Kidney (tissue), 14 donors: ENCODE data around the gene NDUFAF2. TPM values are rescaled to one million over a fixed set of nuclear protein-coding genes. Genes with fewer than 3 reads are reported as not detected.

Experiments used
- DNase-seq, 5 donors: peaks; one replicate each; pipeline ENCODE4 v3.0.0-alpha.2; 2013 to 2020
- FAIRE-seq: peaks from 2 replicates; lab custom pipeline; 2012; peaks lifted over from hg19 to GRCh38; lab: Jason Lieb, UNC
- H3K27ac ChIP-seq, 2 donors: one replicate each; pipeline ENCODE4 v1.7.0; 2013; ENCODE audit warnings: low read depth in 2 of 2, low read length in 2 of 2, inconsistent platforms in 1 of 2
- H3K27me3 ChIP-seq: one replicate; pipeline ENCODE4 v1.7.1; 2013; ENCODE audit warnings: low read length, inconsistent platforms; ENCODE audit not compliant: control insufficient read depth, insufficient read depth
- H3K36me3 ChIP-seq, 3 donors: one replicate each; pipeline versions ENCODE4 v1.7.0 to v1.7.1; 2013; ENCODE audit warnings: low read length in 3 of 3, control low read depth in 1 of 3, inconsistent platforms in 1 of 3; ENCODE audit not compliant: insufficient read depth in 3 of 3, control insufficient read depth in 2 of 3
- H3K4me1 ChIP-seq, 3 donors: one replicate each; pipeline versions ENCODE4 v1.7.0 to v1.7.1; 2013; ENCODE audit warnings: low read length in 3 of 3, inconsistent platforms in 1 of 3, low read depth in 1 of 3; ENCODE audit not compliant: control insufficient read depth in 2 of 3, insufficient read depth in 2 of 3
- H3K4me3 ChIP-seq, 3 donors: one replicate each; pipeline versions ENCODE4 v1.7.0 to v1.8.1; 2013; ENCODE audit warnings: low read length in 3 of 3, control low read depth in 1 of 3, inconsistent platforms in 1 of 3
- H3K9ac ChIP-seq, 3 donors: one replicate each; pipeline versions ENCODE4 v1.7.0 to v1.7.1; 2013; ENCODE audit warnings: low read length in 3 of 3, control low read depth in 1 of 3, inconsistent platforms in 1 of 3
- H3K9me3 ChIP-seq, 3 donors: one replicate each; pipeline versions ENCODE4 v1.7.0 to v1.7.1; 2013; ENCODE audit warnings: low read length in 3 of 3, control low read depth in 1 of 3, inconsistent platforms in 1 of 3; ENCODE audit not compliant: control insufficient read depth in 2 of 3, insufficient read depth in 1 of 3
- CTCF ChIP-seq: IDR thresholded peaks from 3 replicates; pipeline ENCODE4 v1.5.1; 2012; ENCODE audit warnings: mild to moderate bottlenecking, moderate library complexity, borderline replicate concordance; ENCODE audit not compliant: insufficient read depth; ENCODE audit errors: extremely low read depth
- intact Hi-C: fragments of 100-400 bp; cut with DNase I; formaldehyde crosslinking; loops from one replicate; pipeline ENCODE4 v1.11.1; 2022
- polyA plus RNA-seq: library from polyadenylated mRNA; stranded (reverse); fragments of 350-450 nt; fragmentation: Illumina TruSeq; extraction: RNeasy Lipid Tissue Mini Kit (QIAGEN cat#74804); gene quantifications from one replicate; pipeline ENCODE4 v1.2.3, GENCODE V29; 2014; ENCODE audit warnings: low read depth, low replicate concordance; ENCODE audit not compliant: insufficient read depth
- total RNA-seq: library from RNA; stranded (reverse); fragmentation: NEBNext Ultra II Directional; extraction: Animal tissue kit (Norgen Biotek cat#: 25700); gene quantifications from one replicate; pipeline ENCODE4 v1.2.1, GENCODE V29; 2021
- donor health status: control.
- donor health status: control.
- donor health status: control.
- donor health status: control.
- donor health status: control.
- donor health status: DM: yes; HTN: yes; CAD: no.
- donor health status: Normal renal cell carcinoma (clear cell type).

The NDUFAF2 gene
- total and polyA plus RNA-seq, 2 donors from 2014 or later, result 23.7 to 47.5 TPM

- H3K9me3 ChIP-seq, result no peaks in the 10 kb centered on the region
- intact Hi-C loops, result no loop called here
- no peak for FAIRE-seq
- no peaks in the 10 kb centered on the region for H3K36me3 ChIP-seq
- no peak for DNase-seq
- H3K27ac ChIP-seq, result no peak overlapping the region
- TF ChIP-seq CTCF, result no peak
- H3K9ac ChIP-seq, result no peak overlapping the region
- H3K4me1 ChIP-seq, result no peaks in the 10 kb centered on the region
- H3K4me3 ChIP-seq, result no peak overlapping the region
- H3K27me3 ChIP-seq, result no peaks in the 10 kb centered on the region
Observed at GRCh38 chr5:61020415-61020814, 75.4 kb downstream of the NDUFAF2 start.

- no peak for TF ChIP-seq CTCF
- intact Hi-C loops, result no loop called here
- H3K27ac ChIP-seq, result no peak overlapping the region
- H3K36me3 ChIP-seq, result no peaks in the 10 kb centered on the region
- FAIRE-seq, result no peak
- no peak overlapping the region for H3K4me3 ChIP-seq
- DNase-seq, result no peak
- H3K9ac ChIP-seq, result no peak overlapping the region
- no peaks in the 10 kb centered on the region for H3K4me1 ChIP-seq
- no peaks in the 10 kb centered on the region for H3K9me3 ChIP-seq
- H3K27me3 ChIP-seq, result no peaks in the 10 kb centered on the region
Observed at GRCh38 chr5:61023131-61023530, 78.1 kb downstream of the NDUFAF2 start.

- H3K9me3 ChIP-seq, result no peaks in the 10 kb centered on the region
- no peaks in the 10 kb centered on the region for H3K4me1 ChIP-seq
- no peaks in the 10 kb centered on the region for H3K36me3 ChIP-seq
- intact Hi-C loops, result no loop called here
- H3K27ac ChIP-seq, result no peak overlapping the region
- H3K4me3 ChIP-seq, result no peak overlapping the region
- no peak overlapping the region for H3K9ac ChIP-seq
- FAIRE-seq (no peak), DNase-seq (no peak)
- TF ChIP-seq CTCF, result no peak
- H3K27me3 ChIP-seq, result no peaks in the 10 kb centered on the region
Observed at GRCh38 chr5:61026004-61026403, 81.0 kb downstream of the NDUFAF2 start.

- no peaks in the 10 kb centered on the region for H3K27me3 ChIP-seq
- intact Hi-C loops, result no loop called here
- no peaks in the 10 kb centered on the region for H3K4me1 ChIP-seq
- no peaks in the 10 kb centered on the region for H3K9me3 ChIP-seq
- no peak for TF ChIP-seq CTCF
- DNase-seq (no peak), FAIRE-seq (no peak)
- H3K27ac ChIP-seq, result no peak overlapping the region
- H3K4me3 ChIP-seq, result no peak overlapping the region
- no peaks in the 10 kb centered on the region for H3K36me3 ChIP-seq
- no peak overlapping the region for H3K9ac ChIP-seq
Observed at GRCh38 chr5:61028382-61028781, 83.4 kb downstream of the NDUFAF2 start.
